GM20000 (cell line): ENCODE results near the gene VCAM1.
"Not testable (repeated sequence)": the region's sequence is repeated elsewhere in the genome, so short reads cannot be mapped to it uniquely, and the experiment has no call there.

Experiments
- DNase-seq: peaks from one replicate; pipeline ENCODE4 v3.0.0; 2012; ENCODE audit warnings: low spot score
- TF ChIP-seq, protein P1 (sequence below): IDR thresholded peaks from 2 replicates; pipeline ENCODE4 v1.5.1; 2012; ENCODE audit warnings: mild to moderate bottlenecking, control low read depth; ENCODE audit errors: extremely low read depth, missing control alignments

Gene VCAM1

DNA sequence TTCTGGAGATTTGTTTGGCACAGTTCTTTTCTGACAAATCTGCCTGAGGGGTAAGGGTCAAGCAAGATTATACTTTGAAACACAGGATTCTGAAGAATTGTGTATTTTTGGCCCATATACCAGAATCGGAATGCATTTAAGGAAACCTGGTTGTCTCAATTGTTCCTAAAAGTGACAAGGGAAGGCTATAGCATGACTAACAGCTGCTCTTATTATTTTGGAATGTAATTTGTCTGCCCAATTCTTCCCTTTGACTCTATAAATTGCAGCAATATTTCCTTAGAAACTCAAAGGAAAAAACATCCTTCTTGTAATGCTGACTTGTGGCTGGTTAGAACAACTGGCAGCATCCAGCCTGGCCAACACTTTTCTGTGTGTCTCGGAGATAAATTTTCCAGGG lies 15.8 kb upstream of the VCAM1 start:
- DNase-seq = no peak
- TF ChIP-seq, protein P1, sequence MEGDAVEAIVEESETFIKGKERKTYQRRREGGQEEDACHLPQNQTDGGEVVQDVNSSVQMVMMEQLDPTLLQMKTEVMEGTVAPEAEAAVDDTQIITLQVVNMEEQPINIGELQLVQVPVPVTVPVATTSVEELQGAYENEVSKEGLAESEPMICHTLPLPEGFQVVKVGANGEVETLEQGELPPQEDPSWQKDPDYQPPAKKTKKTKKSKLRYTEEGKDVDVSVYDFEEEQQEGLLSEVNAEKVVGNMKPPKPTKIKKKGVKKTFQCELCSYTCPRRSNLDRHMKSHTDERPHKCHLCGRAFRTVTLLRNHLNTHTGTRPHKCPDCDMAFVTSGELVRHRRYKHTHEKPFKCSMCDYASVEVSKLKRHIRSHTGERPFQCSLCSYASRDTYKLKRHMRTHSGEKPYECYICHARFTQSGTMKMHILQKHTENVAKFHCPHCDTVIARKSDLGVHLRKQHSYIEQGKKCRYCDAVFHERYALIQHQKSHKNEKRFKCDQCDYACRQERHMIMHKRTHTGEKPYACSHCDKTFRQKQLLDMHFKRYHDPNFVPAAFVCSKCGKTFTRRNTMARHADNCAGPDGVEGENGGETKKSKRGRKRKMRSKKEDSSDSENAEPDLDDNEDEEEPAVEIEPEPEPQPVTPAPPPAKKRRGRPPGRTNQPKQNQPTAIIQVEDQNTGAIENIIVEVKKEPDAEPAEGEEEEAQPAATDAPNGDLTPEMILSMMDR = no peak

DNA sequence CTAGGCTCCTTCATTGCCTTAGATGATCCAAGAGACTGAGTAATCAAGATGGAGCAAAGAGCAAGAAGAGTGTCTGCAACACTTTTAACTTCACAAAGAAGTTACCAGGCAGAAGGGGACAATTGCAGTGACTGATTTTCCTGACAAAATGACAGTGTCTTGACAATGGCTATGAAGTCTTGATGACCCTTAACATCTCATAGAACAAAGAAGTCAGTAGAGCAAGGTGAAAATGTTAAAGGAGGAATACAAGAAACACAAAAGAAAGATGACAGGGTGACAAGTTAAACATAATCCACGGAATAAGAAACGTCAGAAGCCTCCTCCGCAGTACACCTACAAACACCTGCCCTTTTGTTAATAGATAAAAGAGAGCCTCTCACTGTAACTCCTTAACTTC lies 15.1 kb upstream of the VCAM1 start:
- no peak for DNase-seq
- TF ChIP-seq, protein P1 = no peak

DNA sequence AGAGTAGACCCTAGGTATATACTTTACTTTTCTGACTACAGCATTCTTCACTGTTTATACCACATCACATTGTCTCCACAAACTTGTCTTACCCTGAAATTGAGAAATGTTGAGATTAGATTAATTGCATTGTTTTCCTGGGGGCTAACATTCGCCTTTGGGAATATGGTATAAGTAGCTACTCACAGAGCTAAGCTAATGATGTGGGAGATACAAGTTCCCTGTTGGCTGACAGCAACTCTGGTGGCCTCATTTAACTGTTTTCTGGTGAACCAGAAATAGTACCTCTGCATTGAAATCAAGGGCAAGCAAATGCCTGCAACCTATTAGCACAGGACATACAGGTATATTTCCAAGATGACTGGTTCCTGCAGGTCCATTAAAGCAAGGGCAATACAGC lies 13.2 kb upstream of the VCAM1 start:
- TF ChIP-seq, protein P1 = no peak
- no peak for DNase-seq

DNA sequence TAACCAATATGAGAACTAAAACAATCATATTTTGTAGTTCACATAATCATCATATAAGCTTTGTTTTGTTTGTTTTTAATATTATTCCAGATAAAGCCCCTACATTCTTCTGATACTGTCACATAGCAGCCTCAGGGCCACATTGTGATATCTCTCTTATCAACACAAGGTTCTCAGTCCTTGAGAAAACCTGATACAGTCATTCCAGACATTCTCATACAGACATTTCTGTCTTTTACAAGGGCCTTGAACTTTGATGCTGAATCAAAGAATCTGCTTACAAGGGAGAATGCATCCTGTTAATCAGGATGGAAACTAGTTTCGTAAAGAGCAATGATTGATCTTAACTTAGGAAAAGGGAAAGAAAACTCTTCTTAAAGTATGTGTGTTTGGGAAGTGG lies 12.7 kb upstream of the VCAM1 start:
- DNase-seq = no peak
- TF ChIP-seq, protein P1 = no peak

DNA sequence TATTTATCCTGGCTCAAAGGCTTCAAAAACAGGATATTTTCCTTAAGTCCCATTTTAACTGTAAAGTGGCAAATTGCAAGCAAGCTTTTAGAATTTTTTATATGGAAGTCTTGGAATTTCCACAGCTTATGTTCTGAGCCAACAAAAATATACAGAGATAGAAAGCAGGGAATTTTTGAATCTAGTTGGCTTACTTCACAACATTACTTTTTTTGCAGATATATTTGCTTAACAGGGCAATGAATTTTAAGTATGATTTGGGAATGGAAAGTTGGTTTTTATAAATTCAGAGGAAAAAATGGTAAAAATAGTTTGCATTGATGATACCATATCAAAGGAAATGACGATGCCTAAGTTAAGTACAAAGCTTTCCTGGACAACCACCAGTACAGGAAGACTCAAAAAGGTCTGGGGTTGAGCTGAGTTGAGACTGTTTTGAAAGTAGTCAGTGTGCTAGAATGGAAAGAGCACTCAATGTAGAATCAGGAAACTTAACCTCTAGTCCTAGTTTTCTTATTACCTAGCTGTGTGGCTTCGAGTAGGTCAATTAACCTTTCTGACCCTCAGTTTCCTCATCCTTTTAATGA lies 11.0 kb upstream of the VCAM1 start:
- TF ChIP-seq, protein P1 = no peak
- no peak for DNase-seq

DNA sequence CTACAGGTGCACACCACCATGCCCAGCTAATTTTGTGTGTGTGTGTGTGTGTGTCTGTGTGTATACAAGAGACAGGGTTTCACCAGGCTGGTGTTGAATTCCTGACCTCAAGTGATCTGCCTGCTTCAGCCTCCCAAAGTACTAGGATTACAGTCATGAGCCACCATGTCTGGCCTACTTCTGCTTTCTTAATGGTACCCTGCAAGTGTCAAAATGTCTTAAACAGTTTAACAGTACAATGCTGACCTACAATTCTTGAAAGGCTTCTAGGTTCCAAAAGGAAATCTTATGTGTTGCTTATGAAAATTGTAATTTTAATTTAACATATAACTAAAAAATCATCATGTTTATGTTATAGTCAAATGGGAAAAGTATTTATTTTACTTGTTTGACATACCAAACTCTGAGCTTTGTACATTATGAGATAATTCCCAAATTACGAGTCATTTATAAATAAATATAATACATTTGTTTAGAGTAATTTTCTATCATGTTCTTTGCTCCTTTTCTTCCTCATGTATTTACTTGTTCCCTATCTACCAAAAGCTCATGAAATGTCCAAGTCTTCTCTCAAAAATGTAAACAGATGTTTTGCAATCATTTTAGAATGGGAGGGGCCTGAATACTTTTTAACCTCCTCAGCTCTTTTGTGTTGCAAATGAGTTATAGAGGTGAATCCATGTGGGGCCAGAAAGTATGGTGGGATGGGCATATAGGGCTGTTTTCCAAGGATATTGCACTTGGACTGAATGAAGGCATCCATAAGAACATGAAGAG lies 8.4 kb upstream of the VCAM1 start:
- TF ChIP-seq, protein P1 = no peak
- no peak for DNase-seq

DNA sequence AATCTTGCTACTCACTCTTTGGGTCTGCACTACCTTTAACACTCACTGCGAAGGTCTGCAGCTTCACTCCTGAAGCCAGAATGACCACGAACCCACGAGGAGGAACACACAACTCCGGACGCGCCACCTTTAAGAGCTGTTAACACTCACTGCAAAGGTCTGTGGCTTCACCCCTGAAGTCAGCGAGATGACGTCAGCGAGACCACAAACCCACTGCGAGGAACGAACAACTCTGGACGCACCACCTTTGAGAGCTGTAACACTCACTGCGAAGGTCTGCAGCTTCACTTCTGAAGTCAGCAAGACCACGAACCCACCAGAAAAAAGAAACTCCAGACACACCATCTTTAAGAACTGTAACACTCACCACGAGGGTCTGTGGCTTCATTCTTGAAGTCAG lies 6.5 kb upstream of the VCAM1 start:
- not testable (repeated sequence) for DNase-seq

DNA sequence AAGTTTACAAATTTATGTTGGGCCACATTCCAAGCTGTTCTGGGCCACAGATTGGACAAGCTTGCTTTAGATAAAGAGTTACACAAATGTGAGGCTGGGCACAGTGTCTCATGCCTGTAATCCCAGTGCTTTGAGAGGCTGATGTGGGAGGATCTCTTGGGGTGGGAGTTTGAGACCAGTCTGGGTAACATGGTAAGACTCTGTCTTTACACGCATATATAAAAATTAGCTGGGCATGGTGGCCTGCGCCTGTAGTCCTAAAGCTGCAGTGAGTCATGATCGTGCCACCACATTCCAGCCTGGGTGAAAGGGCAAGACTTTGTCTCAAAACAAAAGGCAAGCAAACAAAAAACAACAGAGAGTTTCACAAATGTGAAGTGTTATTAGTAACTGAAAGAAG lies 5.9 kb upstream of the VCAM1 start:
- no peak for DNase-seq

More for the DNA sequence above, 5.9 kb upstream of the VCAM1 start:
- TF ChIP-seq, protein P1 = no peak
